Activated CD8-positive, alpha-beta memory T cell treated with anti-CD3 and anti-CD28 coated beads, Interleukin-2, amount 50 U/mL, for 4 hours (primary cell): ENCODE measurements around the gene CHD1.

Experiments used
- DNase-seq: peaks from one replicate; pipeline ENCODE4 v3.0.0-alpha.2; 2020

CHD1 gene

DNA sequence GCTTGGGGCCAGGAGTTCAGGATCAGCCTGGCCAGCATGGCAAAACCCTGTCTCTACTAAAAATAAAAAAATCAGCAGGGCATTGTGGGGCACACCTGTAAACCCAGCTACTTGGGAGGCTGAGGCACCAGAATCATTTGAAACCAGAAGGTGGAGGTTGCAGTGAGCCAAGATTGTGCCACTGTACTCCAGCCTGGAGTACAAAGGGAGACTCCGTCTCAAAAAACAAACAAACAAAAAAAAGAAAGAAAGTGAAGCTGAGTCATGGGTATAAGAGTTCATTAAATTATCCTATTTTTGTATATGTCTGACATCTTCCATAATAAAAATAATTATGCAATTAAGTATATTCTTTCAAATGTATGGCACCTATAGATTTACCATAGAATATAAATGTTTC is 37.2 kb downstream of the CHD1 start:
- DNase-seq: no peak

DNA sequence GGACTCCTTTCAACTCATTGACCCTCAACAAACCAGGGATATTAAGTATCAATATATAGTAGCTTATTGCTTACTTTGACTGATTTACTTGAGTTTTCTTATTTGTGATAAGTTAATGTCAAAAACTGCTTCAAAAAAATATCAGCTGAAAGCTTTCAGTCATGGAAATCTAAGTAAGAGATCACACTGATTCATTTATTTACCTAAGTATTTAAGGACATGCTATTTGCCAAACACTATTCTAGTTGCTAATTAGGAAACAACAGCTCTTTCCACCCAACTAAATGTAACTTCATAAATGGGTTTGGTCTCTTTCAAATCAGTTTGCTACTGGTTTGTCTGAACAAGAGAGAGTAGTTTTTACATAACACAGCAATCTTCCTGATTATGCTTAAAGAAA is 48.2 kb downstream of the CHD1 start:
- no peak for DNase-seq

DNA sequence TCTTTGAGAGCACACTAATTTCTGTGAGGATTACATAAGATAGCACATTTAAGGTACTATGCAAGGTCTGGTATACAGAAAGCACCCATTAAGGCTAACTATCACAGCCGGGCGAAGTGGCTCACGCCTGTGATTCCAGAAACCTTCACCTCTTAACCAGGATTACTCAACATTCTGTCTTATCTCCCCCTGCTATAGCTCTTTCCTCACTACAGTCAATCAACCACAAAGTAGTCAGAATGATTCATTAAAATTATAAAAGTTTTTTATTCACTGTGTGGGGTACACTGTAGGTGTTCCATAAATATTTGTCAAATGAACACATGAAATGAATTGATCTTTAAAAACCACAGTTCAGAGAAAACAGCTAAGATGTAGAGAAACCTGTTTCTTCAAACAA is 48.7 kb downstream of the CHD1 start:
- DNase-seq: no peak

DNA sequence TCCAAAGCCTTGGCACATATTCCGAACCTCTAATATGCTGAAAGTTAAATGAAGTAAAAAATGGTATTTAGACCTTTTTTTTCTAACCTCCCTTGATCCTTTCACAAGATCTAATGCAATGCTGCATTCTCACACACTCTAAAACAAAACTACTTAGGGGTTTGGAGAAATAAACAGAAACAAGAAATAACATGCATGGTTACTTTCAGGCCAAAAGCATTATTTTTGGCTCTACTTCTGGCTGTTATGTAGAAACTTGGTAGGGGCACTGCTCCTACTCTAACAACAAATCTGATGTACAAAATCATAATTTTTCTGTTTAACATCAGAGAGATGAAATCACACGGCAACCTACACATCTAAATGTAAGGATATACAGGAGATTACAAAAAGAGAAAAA is 51.2 kb downstream of the CHD1 start:
- DNase-seq: no peak

DNA sequence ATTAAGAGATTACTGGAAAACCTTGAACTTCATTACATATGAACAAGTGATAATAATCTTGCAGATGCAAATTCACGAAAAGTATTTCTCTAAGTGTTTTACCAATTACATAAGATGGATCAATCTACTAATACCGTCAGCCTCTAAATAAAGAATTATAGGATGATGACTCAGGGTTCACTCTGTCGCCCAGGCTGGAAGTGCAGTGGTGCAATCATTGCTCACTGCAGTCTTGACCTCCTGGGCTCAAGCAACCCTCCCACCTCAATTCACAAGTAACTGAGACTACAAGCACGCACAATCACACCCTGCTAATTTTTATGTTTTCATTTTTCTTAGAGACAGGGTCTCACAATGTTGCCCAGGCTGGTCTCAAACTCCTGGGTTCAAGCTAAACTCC is 56.1 kb downstream of the CHD1 start:
- no peak for DNase-seq

DNA sequence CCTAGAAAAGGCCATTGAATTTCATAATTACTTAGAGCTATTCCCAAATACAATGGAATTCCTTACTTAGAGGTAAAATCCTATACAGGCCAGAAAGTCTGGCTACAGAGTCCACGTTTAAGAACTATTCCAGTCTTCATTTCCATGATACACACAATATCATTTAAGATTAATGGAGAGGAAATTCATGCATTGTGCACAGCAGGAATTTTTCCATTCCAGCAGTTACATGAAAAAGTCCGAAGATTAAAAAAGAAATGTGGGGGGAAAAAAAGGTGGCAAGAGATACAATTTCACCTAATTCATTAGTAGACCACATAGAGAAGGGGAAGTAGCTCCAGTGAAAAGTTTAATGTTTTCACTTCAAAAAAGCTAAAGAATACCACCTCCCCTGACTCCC is 63.1 kb downstream of the CHD1 start:
- no peak for DNase-seq

DNA sequence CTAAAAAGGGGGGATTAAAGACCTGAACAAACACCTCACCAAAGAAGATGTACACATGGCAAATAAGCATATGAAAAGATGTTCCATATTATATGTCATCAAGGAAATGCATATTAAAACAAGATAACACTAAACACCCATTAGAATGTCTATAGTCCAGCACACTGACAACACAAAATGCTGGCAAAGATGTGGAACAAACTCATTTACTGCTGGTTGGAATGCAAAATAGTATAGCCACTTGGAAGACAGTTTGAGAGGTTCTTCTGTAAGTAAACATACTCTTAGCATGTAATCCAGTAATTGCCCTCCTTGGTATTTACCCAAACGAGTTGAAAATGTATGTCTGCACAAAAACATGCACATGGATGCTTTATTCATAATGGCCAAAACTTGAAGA is 81.8 kb downstream of the CHD1 start:
- no peak for DNase-seq

DNA sequence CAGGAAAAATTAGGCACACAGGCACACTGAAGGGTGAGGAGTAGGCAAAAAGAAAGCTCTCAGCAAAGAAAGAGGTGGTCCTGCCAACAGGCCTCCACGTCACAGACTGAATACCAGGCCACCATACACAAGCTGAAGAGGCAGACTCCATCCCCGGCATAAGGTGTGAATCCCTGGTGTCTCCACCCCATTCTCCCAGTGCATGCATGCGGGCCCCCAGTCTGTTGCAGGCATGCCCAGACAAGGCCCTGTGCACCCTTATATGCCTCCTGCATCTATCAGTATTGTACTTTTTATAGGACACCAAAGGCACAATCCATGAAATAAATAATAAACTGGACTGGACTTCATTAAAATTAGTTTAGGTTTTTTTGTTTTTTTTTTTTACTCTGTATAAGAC is 82.3 kb downstream of the CHD1 start:
- no peak for DNase-seq

DNA sequence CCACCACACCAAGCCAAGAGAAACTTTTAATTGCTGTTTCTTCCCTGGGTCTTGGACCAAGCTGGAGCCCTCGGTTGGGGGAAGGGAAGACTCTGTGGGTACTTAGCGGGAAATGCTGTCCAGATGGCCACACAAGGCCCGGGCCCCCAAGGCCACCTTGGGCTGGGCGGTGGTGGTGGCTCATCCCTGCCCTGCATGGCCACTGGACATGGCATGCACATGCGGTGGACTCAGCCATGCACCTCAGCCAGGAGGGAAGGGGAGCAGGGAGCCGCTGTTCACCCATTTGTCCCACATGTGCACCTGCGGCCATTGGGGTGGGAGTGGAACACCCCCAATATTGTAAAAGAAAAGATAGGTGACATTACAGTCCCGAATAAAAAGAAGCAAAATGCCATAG is 82.9 kb downstream of the CHD1 start:
- DNase-seq: no peak

DNA sequence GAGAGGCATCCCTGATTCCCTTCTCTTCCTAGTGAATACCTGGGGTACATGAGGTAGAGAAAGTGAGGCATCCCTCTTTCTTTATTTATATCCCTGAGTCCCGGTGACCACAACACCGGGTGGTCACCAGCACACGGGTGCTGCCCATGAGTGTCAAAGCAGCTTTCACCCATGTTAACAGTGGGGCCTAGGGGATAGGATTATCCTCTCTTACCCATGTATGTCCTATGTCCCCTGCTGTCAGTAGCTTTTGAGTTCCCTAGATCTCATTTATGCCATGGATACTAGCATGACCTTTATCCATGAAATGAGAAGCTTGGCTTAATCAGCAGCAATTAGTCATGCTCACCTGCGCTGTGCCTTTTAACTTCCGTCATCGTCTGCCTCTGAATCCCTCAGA is 83.9 kb downstream of the CHD1 start:
- DNase-seq: no peak

DNA sequence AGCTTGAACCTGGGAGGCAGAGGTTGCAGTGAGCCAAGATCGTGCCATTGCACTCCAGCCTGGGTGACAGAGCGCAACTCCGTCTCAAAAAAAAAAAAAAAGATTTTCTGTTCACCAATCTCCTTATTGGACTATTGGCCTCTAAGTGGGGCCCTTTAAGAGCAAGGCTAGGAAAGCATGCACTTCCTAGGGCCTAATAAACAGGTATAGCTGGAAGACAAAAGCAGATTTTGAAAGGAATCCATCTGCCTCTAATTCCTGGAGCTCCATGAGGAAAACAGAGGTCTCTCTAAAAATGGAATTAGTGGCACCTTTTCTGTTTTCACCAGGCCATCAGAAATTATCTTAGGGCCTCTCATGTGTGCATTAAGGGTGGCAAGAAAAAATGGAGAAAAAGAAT is 85.3 kb downstream of the CHD1 start:
- DNase-seq: no peak

DNA sequence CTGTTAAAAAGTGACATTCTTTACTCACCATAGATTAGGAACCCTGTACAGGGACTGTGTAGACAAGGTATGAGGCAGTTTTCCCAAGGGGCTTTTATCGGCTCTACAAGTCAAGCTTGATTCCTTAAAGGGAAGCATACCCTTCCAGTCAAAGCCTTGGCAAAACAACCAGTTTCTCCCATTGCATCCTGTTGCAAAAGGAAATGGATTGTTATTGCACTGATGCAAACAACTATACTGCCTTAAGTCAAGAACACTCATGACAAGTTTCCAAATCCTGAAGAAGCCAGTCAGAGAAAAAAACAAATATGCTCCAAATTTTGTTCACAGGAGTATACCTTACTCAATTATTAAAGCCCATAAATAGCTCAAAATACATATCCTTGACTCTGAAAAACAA is 87.9 kb downstream of the CHD1 start:
- no peak for DNase-seq

DNA sequence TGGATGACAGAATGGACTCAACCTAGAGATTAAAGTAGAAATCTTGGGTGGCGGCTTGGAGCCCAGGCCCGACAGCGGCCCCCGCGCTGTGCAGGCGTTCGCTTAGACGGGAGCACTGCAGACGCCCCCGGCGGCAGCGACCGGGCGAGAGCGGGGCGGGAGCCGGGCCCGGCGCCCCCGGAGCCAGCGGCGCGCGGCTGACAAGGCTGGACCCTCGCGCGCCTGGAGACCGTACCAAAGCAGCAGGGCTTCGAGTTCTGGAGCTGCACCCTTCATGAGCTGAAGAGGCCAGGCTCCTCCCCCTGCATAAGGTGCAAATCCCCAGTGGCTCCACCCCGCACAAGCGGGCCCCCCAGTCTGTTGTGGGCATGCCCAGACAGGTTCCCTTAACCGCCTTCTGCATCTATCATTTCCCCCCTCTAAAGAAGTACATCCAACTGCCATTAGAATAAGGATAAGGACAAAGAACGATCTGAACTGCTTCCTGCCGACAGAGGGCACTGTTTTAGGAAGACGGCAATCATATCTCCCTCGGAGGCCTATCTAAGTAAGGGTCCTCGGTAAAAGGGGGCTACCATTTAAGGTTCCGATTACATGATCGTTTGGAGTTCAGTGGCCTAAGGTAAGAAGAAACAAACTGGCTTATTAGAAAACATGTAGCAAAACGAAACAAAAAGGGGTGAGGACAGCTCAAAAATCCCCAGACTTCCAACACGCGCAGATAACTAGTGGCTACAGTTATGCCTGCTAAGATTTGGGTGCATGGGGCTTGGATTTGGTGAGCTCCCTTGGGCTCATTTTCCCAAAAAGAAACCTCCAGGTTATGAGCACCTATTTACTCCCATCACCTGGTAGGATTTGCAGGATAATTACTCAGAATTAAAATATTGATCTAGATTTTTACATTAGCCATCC is 89.1 kb downstream of the CHD1 start:
- no peak for DNase-seq

DNA sequence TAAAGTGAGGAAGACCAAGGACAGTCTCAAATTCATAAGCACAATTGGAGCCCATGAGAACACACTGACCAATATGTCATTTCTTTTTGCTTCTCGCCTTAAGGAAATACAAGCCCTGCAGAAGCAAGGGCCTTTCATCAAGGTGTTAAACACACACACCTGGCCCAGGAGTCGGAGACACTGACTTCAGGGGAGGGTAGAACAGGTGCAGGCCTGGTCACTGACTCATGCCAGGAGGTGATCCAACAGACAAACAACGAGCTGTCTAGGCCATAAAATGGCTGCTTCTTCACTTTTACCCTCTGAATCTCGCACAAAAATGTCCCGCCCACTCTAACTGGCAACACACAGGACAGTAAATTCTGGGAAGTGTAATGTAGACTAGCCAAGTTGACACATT is 92.6 kb downstream of the CHD1 start:
- DNase-seq: no peak

DNA sequence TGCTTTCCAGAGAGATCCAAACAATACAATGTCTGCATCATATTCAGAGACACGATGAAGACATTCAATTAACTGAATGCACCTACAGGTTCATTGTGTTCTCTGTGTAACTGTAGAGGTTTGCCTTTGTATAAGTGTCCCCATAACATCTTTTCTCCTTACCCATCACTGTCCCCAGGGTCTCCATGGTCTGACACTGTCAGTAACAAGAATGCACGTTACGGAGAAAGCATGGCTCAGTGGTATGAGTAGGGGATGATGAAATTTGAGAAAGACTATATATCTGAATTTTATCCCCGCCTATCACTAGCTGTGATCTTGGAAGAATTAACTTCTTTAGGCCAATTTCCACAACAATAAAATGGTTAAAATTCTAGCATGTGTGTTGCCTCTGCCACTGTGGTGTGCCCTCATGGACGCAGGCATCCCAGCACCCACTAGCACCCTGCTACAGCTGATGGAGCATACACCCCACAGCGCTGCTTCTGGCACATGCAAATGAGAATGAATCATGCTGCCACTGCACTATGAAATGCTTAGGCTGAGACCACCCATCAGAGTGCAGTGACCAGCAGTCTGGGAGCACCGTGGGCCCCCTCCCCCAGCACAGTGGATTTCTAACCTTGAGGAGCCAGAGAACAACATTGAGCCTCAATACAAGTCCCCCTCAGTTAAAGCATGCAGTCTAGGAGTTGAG is 101.1 kb downstream of the CHD1 start:
- DNase-seq: no peak

DNA sequence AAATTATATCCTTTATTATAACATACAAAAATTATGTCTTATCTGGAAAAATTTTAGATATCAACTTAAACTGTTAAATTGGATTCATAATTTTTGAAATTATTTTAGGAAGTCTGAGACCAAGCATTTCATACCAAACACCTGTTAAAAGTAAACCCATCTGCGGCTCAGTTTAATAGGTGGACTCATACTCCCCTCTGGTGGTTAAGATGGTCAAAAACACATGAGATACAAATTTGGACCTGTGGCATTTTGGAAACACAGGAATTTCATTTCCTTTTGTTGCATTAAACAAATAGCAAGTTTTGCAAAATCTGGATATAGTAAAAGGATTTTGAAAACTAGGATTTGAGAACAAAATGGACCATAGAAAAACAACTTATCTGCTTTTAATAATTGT is 101.6 kb downstream of the CHD1 start:
- no peak for DNase-seq

DNA sequence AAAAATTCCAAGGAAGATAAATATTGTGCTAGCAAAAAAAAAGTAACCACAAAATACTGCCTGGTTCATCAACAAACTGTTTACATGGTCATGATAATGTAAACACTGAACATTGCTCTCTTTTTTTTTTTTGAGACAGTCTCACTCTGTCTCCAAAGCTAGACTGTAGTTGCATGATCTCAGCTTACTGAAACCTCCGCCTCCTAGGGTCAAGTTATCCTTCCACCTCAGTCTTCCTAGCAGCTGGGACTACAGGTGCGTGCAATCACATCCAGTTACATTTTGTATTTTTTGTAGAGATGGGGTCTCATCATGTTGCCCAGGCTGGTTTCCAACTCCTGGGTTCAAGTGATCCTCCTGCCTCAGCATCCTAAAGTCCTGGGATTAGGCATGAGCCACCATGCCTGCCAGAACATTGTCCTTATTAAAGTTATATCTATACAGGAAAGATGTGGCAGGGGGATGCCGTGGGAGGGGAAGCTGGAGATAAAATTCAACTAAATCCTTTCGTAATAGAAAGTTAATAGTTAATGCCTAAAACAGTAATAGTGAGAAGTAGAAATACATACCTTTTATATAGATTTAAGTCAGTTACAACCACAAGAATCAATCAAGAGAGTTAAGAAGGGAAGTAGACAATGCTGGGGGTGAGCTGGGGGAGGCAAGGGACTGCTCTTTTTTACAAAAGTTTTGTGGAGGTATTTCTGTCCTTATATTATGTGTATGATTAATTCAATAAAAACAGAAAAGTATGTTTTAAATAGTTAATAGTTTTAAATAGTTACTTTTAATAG is 103.0 kb downstream of the CHD1 start:
- DNase-seq: no peak

DNA sequence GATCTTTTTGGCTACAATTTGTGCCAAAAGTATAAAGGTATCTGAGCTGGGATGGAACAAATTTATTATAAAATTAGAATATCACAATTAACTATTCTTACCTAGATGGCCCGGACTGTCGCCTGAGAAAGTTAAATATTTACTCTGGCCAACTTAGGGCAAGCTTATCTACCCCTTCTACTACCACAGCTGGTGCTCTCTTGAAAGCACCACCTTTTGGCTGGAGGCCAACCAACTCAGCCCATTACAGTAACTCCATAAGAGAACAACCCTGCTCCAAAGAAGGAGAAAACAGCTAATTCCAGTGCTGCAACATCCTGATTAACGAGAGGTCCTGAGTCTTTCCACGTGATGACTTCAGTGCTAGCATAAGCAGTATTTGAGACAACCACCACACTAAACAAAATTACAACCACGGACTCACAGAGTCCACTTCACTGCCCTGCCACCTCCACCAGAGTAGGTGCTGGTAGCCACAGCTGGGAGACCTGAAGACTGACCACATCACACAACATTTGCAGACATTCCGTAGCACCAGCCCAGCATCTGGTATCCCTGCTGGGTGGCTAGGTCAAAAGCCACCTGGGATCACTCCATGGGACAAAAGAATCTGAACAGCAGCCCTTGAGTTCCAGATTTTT is 112.1 kb downstream of the CHD1 start:
- no peak for DNase-seq

DNA sequence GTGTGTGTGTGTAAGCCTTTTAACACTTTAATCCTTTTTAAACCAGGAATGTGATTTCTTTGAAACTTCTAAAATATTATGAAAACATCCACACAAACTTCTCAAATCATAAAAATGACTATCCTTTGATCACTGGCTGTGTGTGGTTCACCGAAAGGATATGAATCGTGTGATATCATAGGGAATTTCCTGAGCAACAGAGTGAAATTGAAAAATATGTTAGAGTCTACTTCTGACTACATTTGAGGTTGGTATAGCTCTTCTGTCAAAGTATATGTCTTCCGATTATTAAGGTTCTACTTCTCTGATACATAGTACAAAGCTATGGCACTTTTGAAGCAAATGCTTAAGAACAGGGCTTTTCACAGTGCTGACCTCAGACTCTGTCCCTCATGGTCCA is 115.1 kb downstream of the CHD1 start:
- DNase-seq: no peak

DNA sequence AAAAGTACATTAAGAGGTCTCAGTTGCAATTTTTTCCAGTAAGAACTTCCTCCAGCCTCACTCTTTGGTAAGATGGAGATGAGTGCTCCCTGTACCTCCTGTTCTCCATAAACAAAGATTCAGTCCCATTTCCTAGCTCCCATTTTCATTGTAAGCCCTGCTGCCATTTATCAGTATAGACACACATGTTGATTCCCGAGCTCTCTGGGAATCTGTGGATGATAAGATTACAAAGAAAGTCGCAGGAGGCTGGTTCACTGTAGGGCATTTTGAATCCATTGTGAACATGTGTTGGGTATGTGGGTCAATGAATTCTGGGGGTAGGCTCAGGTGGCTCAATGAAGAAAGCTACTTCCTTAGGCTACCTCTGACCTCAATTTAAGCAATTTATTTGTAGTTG is 118.6 kb downstream of the CHD1 start:
- no peak for DNase-seq

DNA sequence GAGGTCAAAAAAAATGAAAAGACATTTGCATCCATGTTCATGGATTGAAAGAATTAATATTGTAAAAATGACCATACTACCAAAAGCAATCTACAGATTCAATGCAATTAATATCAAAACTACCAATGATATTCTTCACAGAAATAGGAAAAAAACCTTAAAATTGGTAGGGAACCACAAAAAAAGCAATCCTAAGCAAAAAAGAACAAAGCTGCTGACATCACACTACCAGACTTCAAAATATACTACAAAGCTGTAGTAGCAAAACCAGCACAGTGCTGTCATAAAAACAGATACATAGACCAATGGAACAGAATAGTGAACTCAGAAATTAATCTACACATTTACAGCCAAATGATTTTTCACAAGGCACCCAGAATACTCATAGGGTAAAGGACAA is 121.0 kb downstream of the CHD1 start:
- no peak for DNase-seq

DNA sequence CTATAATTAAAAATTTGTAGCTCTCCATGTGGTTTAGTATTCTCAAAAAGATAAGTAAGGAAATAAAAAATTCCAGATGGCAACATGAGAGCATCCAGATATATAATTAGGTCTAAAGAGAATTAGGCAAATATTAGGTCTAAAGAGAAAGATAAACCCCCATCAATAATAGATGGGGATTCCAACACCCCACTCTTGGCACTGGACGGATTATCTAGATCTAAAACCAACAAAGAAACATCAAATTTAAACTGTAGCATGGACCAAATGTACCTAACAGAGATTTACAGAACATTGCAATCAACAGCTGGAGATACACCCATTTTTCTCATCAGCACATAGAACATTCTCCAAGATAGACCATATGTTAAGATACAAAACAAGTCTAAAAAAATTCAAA is 123.7 kb downstream of the CHD1 start:
- no peak for DNase-seq

DNA sequence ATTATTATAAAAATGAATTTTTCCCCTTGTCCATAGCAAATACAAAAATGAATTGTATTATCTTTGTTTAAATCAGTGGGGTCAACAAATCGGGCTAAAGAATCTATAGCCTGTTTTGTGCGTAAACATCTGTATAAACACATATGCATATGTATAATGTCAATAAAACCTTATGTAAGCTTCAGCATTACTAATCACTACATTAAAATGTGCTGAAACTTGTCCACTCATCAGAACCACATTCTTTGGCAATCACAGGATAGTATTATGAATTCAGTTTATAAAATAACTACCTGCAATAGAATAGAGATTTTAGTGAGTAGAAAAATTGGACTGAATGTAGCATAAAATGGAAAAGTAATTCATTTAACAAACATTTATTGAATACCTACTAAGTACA is 124.7 kb downstream of the CHD1 start:
- DNase-seq: no peak
